Lung microvascular endothelial cell (primary cell): Measurements from ENCODE around the gene SNAP29. TPM values are rescaled to one million over a fixed set of nuclear protein-coding genes. Genes with fewer than 3 reads are reported as not detected.
"Not testable (repeated sequence)": the region's sequence is repeated elsewhere in the genome, so short reads cannot be mapped to it uniquely, and the experiment has no call there.

Experiments
- DNase-seq, 2 donors: peaks; one replicate each; pipeline versions ENCODE4 v3.0.0 to v3.0.0-alpha.2; 2010; ENCODE audit warnings: low read depth in 2 of 2
- total RNA-seq: library from RNA; depleted of rRNA; stranded (reverse); fragments of >200 nt; gene quantifications from 2 replicates; pipeline ENCODE4 v1.2.1, GENCODE V29; 2014

The SNAP29 gene
- total RNA-seq, 1 donor from 2014 or later, result 6.9 TPM

- DNase-seq, result no peak
These were observed 24.1 kb upstream of the SNAP29 start for GRCh38 chr22:20834725-20835124.

DNA sequence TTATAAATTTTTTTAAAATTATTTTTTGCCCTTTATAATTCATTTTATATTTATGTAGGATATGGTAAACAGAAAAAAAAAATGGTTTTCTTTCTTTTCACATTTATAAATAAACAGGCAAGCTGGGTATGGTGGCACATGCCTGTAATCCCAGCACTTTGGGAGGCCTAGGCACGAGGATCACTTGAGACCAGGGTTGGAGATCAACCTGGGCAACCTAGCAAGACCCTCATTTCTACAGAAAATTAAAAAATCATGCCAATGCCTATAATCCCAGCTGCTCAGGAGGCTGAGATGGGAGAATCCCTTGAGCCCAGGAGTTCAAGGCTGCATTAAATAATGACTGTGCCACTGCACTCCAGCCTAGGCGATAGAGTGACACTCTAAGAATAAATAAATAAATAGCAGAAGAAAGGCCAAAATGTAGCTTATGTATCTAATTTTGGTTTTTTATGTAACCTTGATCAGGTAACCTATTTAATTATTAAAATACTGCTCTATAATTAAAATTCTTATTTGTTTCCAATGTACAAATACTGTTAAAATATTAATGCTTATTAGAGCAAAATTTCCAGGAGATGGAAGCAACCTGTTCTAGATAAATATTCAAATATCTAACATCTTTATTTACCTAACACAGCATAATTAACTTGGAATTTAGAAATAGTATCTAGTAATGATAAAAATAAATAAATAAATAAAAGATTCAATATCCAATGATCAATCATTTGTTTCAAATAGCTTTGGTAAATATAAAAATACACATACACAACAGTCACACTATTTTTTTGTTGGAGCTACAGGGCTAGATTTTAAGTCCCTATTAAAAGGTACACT lies 21.6 kb upstream of the SNAP29 start:
- DNase-seq, result no peak

- DNase-seq, result not testable (repeated sequence)
These were observed 19.5 kb upstream of the SNAP29 start for GRCh38 chr22:20839354-20839753.

DNA sequence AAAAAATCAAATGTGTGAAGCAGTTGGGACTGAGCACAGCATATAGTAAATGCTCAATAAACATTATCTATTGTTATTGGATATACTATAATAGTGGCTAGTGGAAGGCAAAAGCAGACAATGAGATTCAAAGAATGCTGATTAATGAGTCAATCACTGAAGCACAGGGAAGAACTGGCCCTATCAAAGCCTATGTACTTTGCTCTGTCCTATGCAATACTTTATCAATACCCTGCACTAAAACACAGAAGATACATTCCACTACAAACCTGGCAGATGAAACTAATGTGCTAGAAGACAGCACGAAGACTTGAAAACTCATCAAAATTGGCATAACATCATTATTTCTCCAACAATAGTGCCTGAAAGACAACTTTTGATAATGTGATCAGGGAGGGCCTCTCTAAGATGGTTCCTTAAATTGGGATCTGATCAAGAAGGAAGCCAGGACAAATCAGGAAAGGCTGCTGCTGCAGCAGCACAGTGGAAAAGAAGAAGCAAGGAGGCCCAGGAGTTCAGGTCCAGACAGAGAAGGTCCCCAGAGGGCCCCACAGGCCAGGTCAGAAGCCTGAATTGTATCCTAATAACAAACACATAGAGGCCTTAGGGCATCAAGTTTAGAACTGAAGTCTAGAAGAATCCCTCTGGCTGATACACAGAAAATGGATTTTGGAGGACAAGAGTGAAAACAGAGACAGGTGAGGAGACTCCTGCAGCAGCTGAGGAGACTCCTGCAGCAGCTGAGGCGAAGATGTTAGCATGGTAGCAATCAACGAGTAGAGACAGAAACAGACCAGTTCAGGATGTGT lies 18.8 kb upstream of the SNAP29 start:
- DNase-seq, result no peak

- DNase-seq, result no peak
These were observed 18.0 kb upstream of the SNAP29 start for GRCh38 chr22:20840646-20841371.

- no peak for DNase-seq
These were observed 15.3 kb upstream of the SNAP29 start for GRCh38 chr22:20843501-20843900.

DNA sequence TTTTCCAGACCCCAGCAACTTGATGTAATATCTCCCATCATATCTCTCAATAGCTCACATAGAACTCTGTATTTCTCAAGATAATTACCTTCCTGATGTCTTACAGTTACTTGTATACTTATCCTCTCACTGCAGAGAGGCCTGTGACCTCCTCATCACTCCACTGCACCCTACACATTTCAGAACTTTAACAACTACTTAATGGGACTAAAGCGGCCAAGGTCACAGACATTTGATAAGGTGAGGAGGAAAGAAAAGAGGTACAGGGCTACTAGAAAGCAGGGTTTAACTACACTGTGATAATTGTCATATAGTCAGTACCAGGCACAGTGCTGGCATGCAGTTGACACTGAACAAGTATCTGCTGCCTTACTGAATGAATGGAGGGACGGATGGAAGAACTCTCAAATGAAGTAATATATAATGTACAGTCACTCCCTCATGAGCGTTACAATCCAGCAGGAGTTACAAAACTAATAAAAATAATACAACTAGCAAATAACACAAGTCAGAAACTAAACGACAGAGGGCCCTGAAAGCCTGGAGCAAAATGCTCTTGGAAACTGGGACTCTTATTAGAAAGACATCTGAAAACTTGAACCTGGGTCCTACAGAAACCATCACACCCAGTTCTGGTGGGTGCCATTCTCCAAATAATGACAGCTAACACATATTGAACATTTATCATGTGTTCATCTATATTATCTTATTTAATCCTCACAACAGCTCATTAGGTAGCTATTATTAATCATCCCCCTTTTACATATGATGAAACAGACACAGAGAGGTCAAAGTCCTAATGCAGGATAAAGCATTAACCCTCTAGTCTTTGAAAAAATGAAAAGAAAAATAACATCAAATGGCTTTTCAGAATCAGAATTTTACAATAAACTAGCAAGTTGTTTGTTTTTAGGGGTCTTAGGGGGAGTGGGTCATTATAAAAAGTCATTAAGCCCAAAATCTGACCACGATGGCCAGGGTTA lies 14.5 kb upstream of the SNAP29 start:
- no peak for DNase-seq

DNA sequence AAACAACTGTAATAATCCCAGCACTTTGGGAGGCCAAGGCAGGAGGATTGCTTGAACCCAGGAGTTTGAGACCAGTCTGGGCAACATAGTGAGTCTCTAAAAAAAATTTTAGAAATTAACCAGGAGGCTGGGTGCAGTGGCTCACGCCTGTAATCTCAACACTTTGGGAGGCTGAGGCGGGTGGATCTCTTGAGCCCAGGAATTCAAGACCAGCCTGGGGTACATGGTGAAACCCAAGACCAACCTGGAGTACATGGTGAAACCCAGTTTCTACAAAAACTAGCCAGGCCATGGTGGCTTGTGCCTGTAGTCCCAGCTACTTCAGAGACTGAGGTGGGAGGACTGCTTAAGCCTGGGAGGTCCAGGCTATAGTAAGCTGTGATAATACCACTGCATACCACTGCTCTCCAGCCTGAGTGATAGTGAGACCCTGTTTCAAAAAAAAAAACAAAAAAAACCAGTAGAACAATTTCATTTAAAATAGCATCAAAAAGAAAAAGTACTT lies 11.4 kb upstream of the SNAP29 start:
- DNase-seq, result no peak

- DNase-seq, result no peak
These were observed 6.7 kb upstream of the SNAP29 start for GRCh38 chr22:20852076-20852475.

GRCh38 chr22:20852503-20852902 lies 6.3 kb upstream of the SNAP29 start:
- peak in 1 of 2 donors; percentile 30 for DNase-seq

DNA sequence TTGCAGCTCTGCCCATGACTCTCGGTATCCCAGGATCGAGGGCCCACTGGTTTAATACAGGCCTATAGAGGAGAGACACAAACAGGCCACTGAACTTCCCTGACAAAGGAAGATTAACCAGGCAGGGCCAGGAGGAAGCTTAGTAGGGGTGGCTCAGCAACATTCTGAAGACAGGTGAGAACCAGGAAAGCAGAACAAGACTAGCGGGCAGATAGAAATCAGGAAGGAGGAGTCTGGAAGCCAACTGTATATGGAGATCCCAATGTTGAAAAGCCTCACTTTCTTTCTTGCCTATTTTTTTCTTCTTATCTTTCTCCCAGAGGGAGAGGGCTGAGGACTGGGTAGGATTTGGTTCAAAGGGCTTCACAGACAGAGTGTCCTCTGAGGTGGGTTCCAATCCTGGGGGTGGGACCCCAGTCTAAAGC lies 5.6 kb upstream of the SNAP29 start:
- no peak for DNase-seq

- DNase-seq, result peak in 1 of 2 donors; percentile 11
These were observed 1.6 kb upstream of the SNAP29 start for GRCh38 chr22:20857247-20857643.

DNA sequence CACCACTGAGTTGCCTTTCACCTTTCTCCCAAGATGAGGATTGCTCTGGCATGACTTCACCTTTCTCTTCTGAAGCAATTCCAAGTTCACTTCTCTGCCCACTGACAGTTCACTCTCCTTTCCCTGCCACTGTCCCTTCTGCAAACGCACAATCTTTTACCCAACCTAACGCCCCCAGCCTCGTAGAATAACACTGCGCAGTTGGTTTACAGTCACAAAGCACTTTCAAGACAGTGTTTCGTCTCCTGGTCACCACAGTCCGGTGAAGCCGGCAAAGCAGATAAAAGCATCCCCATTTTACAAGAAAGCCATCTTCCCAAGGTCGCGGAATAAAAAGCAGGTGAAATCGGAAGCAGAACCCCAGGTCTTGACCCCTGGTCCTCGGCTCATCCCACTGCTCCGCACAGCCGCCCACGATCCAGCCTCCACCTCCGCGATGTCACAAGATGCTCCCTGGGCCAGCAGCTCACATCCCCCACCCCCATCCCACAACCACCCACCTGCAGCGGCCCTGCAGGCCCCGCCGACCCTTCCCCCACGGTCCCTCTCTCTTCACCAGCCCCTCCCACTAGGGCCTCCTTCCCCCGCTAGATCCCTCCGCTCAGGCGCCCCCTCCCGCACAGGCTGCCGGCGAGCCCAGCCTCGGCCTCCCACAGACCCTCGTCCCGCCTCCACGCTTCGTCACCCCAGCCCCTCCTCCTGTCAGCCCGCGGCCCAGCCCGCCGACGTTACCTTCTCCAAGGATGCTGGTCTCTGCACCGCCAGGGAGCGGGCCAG lies 781 bp upstream of the SNAP29 start:
- DNase-seq, result peak; percentile 87 to 95

DNA sequence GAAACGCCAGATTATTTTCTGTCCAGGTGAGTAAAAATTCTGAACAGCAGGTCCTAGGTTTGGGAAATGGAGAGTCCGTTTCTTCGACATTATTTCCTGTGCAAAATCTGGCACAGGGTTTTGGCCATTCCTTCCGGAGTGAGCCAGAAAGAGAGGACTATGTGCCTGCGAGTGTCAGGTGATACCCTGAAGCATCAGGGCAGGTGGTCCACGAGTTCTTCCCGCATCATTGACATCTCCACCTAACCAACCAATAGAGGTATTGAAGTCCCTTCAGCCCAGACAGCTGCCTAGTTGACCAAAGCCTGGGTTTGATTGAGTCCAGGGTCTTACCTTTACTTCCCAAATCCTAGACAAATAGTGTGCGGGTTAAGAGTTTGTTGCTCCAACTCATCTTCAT lies 808 bp downstream of the SNAP29 start:
- DNase-seq, result peak in 1 of 2 donors; percentile 4

DNA sequence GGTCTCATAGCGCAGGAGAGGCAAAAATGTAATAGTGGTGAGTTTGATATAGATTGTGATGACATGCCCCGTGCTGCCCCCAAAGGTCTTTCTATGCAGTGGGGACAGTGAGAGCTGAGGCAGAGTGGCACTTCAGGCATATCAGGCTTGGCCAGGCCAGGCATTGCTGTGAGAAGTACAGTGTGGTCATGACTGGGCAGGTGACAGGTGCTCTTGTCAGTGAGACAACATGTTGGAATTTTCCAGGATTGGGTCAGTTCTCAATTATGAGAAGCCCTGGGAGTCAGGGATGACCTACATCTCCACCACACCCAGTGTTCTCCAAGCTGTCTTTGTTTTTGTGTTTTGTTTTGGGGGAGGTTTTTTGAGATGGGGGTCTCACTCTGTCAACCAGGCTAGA lies 3.7 kb downstream of the SNAP29 start:
- DNase-seq, result no peak

- DNase-seq, result no peak
These were observed 4.6 kb downstream of the SNAP29 start for GRCh38 chr22:20863366-20863765.

DNA sequence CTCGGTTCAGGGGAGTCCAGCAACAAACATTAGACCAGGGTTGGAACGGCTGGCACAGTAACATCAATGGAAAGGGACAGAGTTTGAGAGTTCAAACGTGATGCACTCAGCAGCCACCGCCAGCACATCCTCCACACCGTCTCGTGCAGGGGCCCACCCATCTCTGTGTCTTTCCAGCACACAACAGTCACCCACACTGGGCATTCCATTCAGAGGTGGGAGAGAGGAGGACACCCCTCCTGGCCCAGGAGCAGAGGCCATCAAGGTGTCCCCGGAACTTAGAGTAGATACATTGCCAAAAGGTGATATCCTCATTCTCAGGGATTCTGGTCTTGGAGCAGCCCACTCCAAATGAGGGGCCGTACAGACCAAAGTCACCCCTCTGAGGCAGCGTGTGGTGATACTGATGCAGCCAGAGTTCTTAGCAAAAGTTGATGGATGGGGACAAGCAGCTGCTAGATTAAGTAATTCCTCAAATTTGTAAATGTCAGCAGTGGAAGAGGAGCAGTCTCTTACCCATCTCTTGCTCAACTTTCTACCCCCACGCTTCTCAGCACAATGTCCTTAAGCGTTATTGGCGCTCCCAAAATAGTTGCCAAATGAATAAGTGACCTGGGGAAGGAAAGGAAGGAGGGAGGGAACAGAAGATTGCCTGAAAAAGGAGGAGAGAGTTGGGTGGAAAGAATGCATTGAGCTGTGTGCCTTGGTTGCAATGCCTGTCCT lies 5.5 kb downstream of the SNAP29 start:
- no peak for DNase-seq

- DNase-seq, result no peak
These were observed 6.5 kb downstream of the SNAP29 start for GRCh38 chr22:20865331-20865730.

DNA sequence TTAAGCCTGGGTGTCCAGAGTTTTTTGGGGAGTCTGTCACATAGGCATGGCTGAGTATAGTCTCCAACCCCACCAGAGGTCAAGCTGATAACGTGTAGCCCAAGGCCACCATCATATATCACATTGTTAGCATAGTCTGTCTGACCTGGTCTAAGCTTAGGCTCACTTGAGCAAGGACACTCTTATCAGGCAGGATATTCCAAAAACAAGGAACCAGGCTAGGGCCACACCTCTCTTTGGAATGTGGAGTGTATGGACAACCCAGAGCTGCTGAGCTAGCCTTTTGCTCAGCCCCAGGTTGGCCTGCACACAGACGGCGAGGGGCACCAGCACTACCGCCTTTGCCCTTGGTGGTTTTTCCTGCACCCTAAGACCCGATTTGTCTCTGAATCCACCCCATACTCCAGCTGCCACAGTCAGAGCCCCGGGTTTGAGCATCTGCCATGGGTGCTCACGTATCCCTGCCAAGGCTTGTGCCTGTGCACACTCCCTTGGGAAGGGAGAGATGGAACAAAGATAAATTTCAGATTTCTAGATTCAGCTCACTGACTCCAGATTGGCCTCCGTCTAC lies 7.2 kb downstream of the SNAP29 start:
- no peak for DNase-seq
